Nephron progenitor cell (in vitro differentiated cells): ENCODE measurements around the gene TRMU.

Experiments
- DNase-seq: peaks from one replicate; pipeline ENCODE4 v3.0.0; 2021
- H3K27ac Mint-ChIP-seq: 2 replicates; pipeline ENCODE4 v1.8.0; 2021; ENCODE audit warnings: mild to moderate bottlenecking, moderate library complexity, mixed read lengths
- H3K27me3 Mint-ChIP-seq: 2 replicates; pipeline ENCODE4 v1.8.0; 2021; ENCODE audit warnings: mild to moderate bottlenecking, low read depth, mixed read lengths; ENCODE audit not compliant: poor library complexity
- H3K36me3 Mint-ChIP-seq: 2 replicates; pipeline ENCODE4 v1.8.0; 2021; ENCODE audit warnings: low read depth, mixed read lengths
- H3K4me1 Mint-ChIP-seq: 2 replicates; pipeline ENCODE4 v1.8.0; 2021; ENCODE audit warnings: mixed read lengths
- H3K4me3 Mint-ChIP-seq: 2 replicates; pipeline ENCODE4 v1.8.0; 2021; ENCODE audit warnings: mild to moderate bottlenecking, moderate library complexity, mixed read lengths
- H3K9me3 Mint-ChIP-seq: 2 replicates; pipeline ENCODE4 v1.8.0; 2021; ENCODE audit warnings: mild to moderate bottlenecking, moderate library complexity, mixed read lengths
- TF ChIP-seq, protein P1 (sequence below): fragments of 200-600 bp; sonication (generic); IDR thresholded peaks from 2 replicates; pipeline ENCODE4 v1.5.0; 2021; ENCODE audit warnings: antibody characterized with exemption

The TRMU gene

GRCh38 chr22:46299101-46299500 is 36.4 kb upstream of the TRMU start:
- Mint-ChIP-seq H3K36me3 (peaks cover 45% of the 10 kb centered on the region), H3K4me3 (peak overlapping the region; percentile 94), H3K27ac (no peak overlapping the region), H3K27me3 (no peaks in the 10 kb centered on the region), H3K4me1 (peaks cover 64% of the 10 kb centered on the region), H3K9me3 (no peaks in the 10 kb centered on the region)
- DNase-seq: no peak
- TF ChIP-seq, protein P1, sequence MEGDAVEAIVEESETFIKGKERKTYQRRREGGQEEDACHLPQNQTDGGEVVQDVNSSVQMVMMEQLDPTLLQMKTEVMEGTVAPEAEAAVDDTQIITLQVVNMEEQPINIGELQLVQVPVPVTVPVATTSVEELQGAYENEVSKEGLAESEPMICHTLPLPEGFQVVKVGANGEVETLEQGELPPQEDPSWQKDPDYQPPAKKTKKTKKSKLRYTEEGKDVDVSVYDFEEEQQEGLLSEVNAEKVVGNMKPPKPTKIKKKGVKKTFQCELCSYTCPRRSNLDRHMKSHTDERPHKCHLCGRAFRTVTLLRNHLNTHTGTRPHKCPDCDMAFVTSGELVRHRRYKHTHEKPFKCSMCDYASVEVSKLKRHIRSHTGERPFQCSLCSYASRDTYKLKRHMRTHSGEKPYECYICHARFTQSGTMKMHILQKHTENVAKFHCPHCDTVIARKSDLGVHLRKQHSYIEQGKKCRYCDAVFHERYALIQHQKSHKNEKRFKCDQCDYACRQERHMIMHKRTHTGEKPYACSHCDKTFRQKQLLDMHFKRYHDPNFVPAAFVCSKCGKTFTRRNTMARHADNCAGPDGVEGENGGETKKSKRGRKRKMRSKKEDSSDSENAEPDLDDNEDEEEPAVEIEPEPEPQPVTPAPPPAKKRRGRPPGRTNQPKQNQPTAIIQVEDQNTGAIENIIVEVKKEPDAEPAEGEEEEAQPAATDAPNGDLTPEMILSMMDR: no peak

- Mint-ChIP-seq H3K4me3 (no peak overlapping the region), H3K9me3 (no peaks in the 10 kb centered on the region), H3K4me1 (peaks cover 57% of the 10 kb centered on the region), H3K36me3 (peaks cover 58% of the 10 kb centered on the region), H3K27ac (peak overlapping the region; percentile 37), H3K27me3 (peaks cover 4% of the 10 kb centered on the region)
- TF ChIP-seq, protein P1: no peak
- no peak for DNase-seq
Measured at GRCh38 chr22:46300491-46300890, 35.0 kb upstream of the TRMU start.

DNA sequence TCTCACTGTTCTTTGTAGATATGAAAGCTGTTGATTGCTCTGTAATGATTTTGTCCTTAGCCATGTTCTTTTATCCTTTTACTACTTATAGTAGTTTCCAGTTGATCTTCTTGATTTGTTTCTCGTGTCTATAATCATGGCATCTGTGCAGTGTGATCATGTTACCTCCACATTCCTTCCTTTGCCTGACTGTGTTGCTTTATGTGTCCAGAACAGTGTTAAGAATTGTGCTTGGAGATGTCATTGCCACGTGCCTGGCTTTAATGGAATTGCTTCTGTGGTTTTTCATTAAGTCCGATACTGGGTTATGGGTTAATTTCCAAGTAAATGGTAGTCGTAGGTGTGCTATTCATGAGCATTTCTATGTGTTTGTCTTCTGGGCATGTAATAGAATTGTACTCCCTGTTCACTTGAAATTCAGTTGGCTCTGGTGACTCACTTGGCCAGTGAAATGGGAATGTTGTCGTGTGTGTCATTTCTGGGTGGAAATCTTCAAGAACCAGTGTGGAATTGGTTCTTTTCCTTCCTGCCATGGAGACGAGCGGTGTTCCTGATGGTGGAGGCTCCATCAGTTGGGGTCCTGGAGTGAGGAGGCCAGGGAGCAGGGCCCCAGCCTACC is 32.1 kb upstream of the TRMU start:
- H3K27ac Mint-ChIP-seq: no peak overlapping the region
- H3K36me3 Mint-ChIP-seq: peaks cover 76% of the 10 kb centered on the region
- H3K27me3 Mint-ChIP-seq: peaks cover 4% of the 10 kb centered on the region
- DNase-seq: no peak
- H3K4me3 Mint-ChIP-seq: no peak overlapping the region
- H3K9me3 Mint-ChIP-seq: no peaks in the 10 kb centered on the region
- H3K4me1 Mint-ChIP-seq: peaks cover 34% of the 10 kb centered on the region
- TF ChIP-seq, protein P1: no peak

DNA sequence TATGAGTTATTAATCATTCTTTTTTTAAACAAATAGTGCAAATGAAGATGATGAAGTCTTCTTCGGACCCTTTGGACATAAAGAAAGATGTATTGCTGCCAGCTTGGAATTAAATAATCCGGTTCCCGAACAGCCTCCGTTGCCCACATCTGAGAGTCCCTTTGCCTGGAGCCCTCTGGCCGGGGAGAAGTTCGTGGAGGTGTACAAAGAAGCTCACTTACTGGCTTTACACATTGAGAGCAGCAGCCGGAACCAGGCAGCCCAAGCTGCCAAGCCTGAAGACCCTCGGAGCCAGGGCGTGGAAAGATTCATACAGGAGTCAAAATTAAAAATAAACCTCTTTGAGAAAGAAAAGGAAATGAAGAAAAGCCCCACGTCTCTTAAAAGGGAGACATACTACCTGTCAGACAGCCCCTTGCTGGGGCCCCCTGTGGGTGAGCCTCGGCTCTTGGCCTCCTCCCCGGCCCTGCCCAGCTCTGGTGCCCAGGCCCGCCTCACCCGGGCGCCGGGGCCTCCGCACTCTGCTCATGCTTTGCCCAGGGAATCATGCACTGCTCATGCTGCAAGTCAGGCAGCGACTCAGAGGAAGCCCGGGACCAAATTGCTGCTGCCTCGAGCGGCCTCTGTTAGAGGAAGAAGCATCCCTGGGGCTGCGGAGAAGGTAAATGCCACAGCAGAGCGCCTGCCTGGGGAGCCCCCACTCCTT is 27.1 kb upstream of the TRMU start:
- TF ChIP-seq, protein P1: no peak
- no peak for DNase-seq
- Mint-ChIP-seq H3K36me3 (peaks cover 60% of the 10 kb centered on the region), H3K4me1 (peaks cover 3% of the 10 kb centered on the region), H3K27ac (no peak overlapping the region), H3K27me3 (peaks cover 6% of the 10 kb centered on the region), H3K9me3 (no peaks in the 10 kb centered on the region), H3K4me3 (no peak overlapping the region)

DNA sequence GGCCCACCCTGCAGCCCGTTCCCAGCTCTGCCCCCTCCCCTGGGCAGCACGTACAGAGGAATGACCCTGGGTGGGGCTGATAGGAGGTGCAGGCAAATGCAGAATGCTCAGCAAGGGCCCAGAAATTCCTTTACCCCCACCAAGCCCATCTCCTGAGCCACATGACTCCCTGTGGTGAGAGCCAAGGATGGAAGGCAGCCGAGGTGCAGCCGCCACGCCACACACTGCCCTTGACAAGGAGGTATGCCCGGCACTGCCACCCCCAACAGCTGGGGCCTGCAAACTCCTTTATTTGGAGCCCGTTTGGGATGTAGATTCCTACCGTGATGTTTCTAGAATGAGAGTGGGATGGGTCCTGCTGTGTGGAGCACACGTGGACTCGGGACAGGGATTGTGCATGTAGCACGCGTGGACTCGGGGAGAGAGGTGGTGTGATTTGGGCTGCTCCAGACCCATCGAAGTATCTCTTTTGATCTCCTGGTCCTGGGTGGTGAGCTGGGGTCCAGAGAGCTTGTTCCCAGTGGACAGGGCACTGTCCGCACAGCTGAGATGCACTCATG is 25.9 kb upstream of the TRMU start:
- Mint-ChIP-seq H3K27ac (no peak overlapping the region), H3K9me3 (no peaks in the 10 kb centered on the region), H3K4me3 (no peak overlapping the region), H3K4me1 (no peaks in the 10 kb centered on the region), H3K27me3 (peaks cover 6% of the 10 kb centered on the region), H3K36me3 (peaks cover 50% of the 10 kb centered on the region)
- DNase-seq: no peak
- TF ChIP-seq, protein P1: no peak
